Measurements from ENCODE around the gene CUX1. TPM values are rescaled to one million over a fixed set of nuclear protein-coding genes. Genes with fewer than 3 reads are reported as not detected.
"Not testable (repeated sequence)": the region's sequence is repeated elsewhere in the genome, so short reads cannot be mapped to it uniquely, and the experiment has no call there.

The CUX1 gene
- total RNA-seq, 1 experiment from 2014 or later = 92.4 TPM

DNA sequence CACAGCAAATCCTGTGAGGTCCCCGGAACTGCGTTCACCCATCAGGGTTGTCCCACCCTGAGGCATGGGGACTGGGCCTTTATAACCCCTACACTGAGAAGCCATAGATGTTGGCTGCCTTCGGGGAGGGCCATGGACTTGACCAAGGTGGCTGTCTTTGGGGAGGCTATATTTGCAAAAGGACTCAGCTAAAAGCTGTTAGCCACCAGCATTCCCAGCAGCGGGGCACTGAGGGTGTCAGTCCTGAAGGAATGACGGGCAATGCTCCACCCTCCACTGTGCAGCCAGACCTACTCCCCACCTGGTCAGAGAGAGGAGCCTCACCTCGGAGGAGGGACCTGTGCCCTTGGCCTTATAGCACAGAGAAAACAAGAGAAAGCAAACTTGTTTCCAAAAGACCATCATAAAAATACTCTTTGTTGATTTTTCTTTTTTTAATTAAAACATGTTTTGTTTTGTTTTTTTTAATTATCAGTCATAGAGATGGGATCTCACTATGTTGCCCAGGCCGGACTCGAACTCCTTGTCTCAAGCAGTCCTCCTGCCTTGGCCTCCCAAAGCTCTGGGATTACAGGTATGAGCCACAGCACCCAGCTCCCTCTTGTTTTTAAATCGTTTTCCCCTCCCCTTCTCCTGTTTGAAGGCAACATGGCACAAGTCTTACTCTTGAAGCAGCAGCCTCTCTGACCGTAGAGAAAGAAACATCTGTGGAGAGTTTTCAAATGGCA lies 26.7 kb upstream of the CUX1 start:
- Histone ChIP-seq H3K9me2 (replicated peaks; ENCODE audit: insufficient read depth, low read length) (no peaks in the 10 kb centered on the region), H2AFZ (ENCODE audit: low read length) (no peak overlapping the region), H3K27me3 (ENCODE audit: low read length) (no peaks in the 10 kb centered on the region), H3K36me3 (ENCODE audit: insufficient read depth, low read length) (no peaks in the 10 kb centered on the region), H3K4me1 (ENCODE audit: low read length) (no peaks in the 10 kb centered on the region), H3K9me3 (ENCODE audit: low read length) (peaks cover 4% of the 10 kb centered on the region), H3K27ac (ENCODE audit: low read length) (no peak overlapping the region), H3K4me2 (ENCODE audit: low read depth, low read length, poor library complexity, severe bottlenecking) (no peak overlapping the region), H3K4me3 (ENCODE audit: low read length) (no peak overlapping the region), H3K79me2 (ENCODE audit: low read length) (no peaks in the 10 kb centered on the region), H3K9ac (ENCODE audit: low read length) (no peak overlapping the region), H4K20me1 (ENCODE audit: insufficient read depth, low read depth, low read length) (no peaks in the 10 kb centered on the region)
- no peak for DNase-seq

DNA sequence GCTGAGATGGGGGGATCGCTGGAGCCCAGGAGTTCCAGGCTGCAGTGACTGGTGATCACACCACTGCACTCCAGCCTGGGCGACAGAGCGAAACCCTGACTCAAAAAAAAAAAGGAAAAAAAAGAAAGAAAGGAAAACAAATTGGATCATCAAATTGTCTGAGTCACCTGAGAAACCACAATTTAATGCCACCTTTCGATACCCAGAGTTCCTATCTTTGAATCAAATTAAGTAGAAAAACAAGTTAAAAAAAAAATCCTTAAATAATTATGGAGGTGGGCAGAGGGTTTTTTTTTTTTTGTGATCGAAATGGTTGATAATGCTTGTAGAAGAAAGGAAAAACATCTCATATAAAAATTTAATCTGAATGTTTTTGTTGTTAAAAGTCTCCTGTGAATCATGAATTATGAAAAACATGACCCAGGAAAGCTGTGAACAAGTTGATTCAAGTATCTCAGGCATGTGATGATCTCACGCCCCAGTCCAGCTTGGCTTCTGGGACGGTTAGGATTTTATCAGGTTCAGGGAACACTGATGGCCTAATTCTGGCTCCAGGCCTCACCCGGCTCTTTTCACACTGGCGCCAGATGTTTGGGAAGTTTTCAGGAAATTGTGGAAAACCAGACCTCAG lies 25.3 kb upstream of the CUX1 start:
- peaks cover 4% of the 10 kb centered on the region for H3K9me3 ChIP-seq (ENCODE audit: low read length)
- H3K4me2 ChIP-seq (ENCODE audit: low read depth, low read length, poor library complexity, severe bottlenecking) = no peak overlapping the region
- H3K27me3 ChIP-seq (ENCODE audit: low read length) = no peaks in the 10 kb centered on the region
- no peaks in the 10 kb centered on the region for H3K79me2 ChIP-seq (ENCODE audit: low read length)
- no peak overlapping the region for H3K27ac ChIP-seq (ENCODE audit: low read length)
- no peak overlapping the region for H3K4me3 ChIP-seq (ENCODE audit: low read length)
- H2AFZ ChIP-seq (ENCODE audit: low read length) = no peak overlapping the region
- no peak overlapping the region for H3K9ac ChIP-seq (ENCODE audit: low read length)
- no peak for DNase-seq
- no peaks in the 10 kb centered on the region for H3K36me3 ChIP-seq (ENCODE audit: insufficient read depth, low read length)
- H4K20me1 ChIP-seq (ENCODE audit: insufficient read depth, low read depth, low read length) = no peaks in the 10 kb centered on the region
- H3K9me2 ChIP-seq (replicated peaks; ENCODE audit: insufficient read depth, low read length) = no peaks in the 10 kb centered on the region
- no peaks in the 10 kb centered on the region for H3K4me1 ChIP-seq (ENCODE audit: low read length)

DNA sequence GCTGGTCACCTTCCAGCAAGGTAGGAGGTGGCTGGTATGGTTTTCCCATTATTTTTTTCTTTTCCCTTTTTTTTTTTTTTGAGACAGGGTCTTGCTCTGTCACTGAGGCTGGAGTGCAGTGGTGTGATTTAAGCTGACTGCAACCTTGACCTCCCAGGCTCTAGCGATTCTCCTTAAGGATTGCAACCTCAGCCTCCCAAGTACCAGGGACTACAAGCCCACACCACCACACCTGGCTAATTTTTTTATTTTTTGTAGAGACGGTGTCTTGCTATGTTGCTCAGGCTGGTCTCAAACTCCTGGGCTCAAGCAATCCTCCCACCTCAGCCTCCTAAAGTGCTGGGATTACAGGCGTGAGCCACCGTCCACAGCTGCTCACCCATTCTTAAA lies 24.7 kb upstream of the CUX1 start:
- not testable (repeated sequence) for H3K79me2 ChIP-seq (ENCODE audit: low read length); H4K20me1 ChIP-seq (ENCODE audit: insufficient read depth, low read depth, low read length); H3K4me3 ChIP-seq (ENCODE audit: low read length); H3K4me1 ChIP-seq (ENCODE audit: low read length); H3K9me3 ChIP-seq (ENCODE audit: low read length); H3K9me2 ChIP-seq (replicated peaks; ENCODE audit: insufficient read depth, low read length); H3K36me3 ChIP-seq (ENCODE audit: insufficient read depth, low read length); H3K27ac ChIP-seq (ENCODE audit: low read length); DNase-seq; H3K9ac ChIP-seq (ENCODE audit: low read length); H2AFZ ChIP-seq (ENCODE audit: low read length); H3K27me3 ChIP-seq (ENCODE audit: low read length); H3K4me2 ChIP-seq (ENCODE audit: low read depth, low read length, poor library complexity, severe bottlenecking)

DNA sequence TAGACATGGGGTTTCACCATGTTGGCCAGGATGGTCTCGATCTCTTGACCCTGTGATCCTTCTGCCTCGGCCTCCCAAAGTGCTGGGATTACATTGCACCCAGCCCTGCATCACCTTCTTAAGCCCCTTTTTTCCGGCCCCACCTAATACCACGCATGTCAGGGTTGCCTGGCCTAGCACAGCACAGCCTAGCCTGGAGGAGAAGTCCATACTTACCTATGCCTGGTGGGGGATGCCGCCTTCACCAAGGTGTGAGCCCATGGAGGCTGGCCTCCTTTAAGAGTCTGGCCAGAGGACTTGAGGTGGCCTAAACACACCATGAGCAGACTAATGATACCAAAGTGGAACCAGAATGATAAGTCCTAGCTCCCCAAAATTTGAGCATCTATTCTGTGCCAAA lies 22.0 kb upstream of the CUX1 start:
- Histone ChIP-seq H3K4me2 (ENCODE audit: low read depth, low read length, poor library complexity, severe bottlenecking) (no peak overlapping the region), H3K36me3 (ENCODE audit: insufficient read depth, low read length) (no peaks in the 10 kb centered on the region), H3K4me3 (ENCODE audit: low read length) (no peak overlapping the region), H2AFZ (ENCODE audit: low read length) (no peak overlapping the region), H3K79me2 (ENCODE audit: low read length) (no peaks in the 10 kb centered on the region), H3K9ac (ENCODE audit: low read length) (no peak overlapping the region), H3K27ac (ENCODE audit: low read length) (no peak overlapping the region), H4K20me1 (ENCODE audit: insufficient read depth, low read depth, low read length) (0 out of 2 replicates have a peak, but pooled peaks cover 3% of the 10 kb centered on the region), H3K9me2 (replicated peaks; ENCODE audit: insufficient read depth, low read length) (no peaks in the 10 kb centered on the region), H3K9me3 (ENCODE audit: low read length) (no peaks in the 10 kb centered on the region), H3K4me1 (ENCODE audit: low read length) (peaks cover 5% of the 10 kb centered on the region), H3K27me3 (ENCODE audit: low read length) (no peaks in the 10 kb centered on the region)
- no peak for DNase-seq

DNA sequence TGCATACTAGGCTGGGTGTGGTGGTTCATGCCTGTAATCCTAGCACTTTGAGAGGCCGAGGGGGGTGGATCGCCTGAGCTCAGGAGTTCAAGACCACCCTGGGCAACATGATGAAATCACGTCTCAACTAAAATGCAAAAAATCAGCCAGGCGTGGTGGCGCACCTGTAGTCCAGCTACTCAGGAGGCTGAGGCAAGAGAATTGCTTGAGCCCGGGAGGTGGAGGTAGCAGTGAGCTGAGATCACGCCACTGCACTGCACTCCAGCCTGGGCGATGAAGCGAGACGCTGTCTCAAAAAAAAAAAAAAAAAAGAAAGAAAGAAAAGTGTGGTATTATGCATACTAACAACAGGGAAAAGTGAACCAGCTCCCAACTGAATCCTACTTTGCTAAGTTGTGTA lies 19.3 kb upstream of the CUX1 start:
- H3K4me3 ChIP-seq (ENCODE audit: low read length); H3K9me3 ChIP-seq (ENCODE audit: low read length): not testable (repeated sequence)

DNA sequence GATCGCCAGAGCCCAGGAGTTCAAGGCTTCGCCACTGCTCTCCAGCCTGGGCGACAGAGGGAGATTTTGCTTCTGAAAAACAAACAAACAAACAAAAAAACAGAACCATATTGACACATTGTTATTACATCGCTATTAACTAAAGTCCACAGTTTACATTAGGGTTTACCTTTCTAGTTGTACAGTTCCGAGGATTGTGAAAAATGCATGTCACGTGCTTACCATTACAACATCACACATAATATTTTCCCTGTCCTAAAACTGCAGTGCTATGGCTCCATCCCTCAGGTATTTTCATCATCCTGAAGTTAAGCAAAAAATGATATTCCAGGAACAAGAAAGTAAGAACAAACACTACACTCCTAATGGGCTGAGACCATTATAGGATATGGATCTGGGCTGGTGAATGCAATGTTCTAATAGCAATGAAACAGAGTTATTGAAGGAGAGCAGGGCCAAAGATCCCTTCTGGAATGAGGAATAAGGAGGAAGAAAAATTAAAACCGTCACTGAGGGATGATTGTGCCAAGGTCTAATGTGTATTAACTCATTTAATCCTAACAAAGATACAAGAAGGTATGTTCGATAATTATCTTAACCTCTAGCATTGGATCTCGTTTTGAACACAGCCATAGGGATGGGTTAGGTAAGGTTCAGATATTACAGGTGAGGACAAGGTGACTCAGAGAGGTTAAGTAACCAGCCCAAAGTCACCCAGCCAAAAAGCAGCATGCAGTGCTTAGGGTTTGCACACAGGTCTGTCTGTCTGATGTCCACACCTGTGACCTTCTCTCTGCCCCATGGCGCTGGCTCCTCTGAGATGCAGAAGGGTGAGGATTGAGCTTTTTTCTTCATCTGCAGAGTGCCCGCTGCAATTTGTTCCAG lies 14.0 kb upstream of the CUX1 start:
- H4K20me1 ChIP-seq (ENCODE audit: insufficient read depth, low read depth, low read length) = 0 out of 2 replicates have a peak, but pooled peaks cover 3% of the 10 kb centered on the region
- no peak overlapping the region for H3K4me3 ChIP-seq (ENCODE audit: low read length)
- no peaks in the 10 kb centered on the region for H3K27me3 ChIP-seq (ENCODE audit: low read length)
- H3K9me3 ChIP-seq (ENCODE audit: low read length) = no peaks in the 10 kb centered on the region
- no peak overlapping the region for H3K27ac ChIP-seq (ENCODE audit: low read length)
- peaks cover 5% of the 10 kb centered on the region for H3K4me1 ChIP-seq (ENCODE audit: low read length)
- no peak overlapping the region for H2AFZ ChIP-seq (ENCODE audit: low read length)
- H3K9ac ChIP-seq (ENCODE audit: low read length) = no peak overlapping the region
- H3K79me2 ChIP-seq (ENCODE audit: low read length) = no peaks in the 10 kb centered on the region
- no peak for DNase-seq
- H3K36me3 ChIP-seq (ENCODE audit: insufficient read depth, low read length) = no peaks in the 10 kb centered on the region
- no peaks in the 10 kb centered on the region for H3K9me2 ChIP-seq (replicated peaks; ENCODE audit: insufficient read depth, low read length)
- H3K4me2 ChIP-seq (ENCODE audit: low read depth, low read length, poor library complexity, severe bottlenecking) = no peak overlapping the region

More for the DNA sequence above, 19.3 kb upstream of the CUX1 start:
- not testable (repeated sequence) for H3K4me2 ChIP-seq (ENCODE audit: low read depth, low read length, poor library complexity, severe bottlenecking); DNase-seq; H3K4me1 ChIP-seq (ENCODE audit: low read length); H3K27me3 ChIP-seq (ENCODE audit: low read length); H3K36me3 ChIP-seq (ENCODE audit: insufficient read depth, low read length); H2AFZ ChIP-seq (ENCODE audit: low read length); H3K9ac ChIP-seq (ENCODE audit: low read length); H4K20me1 ChIP-seq (ENCODE audit: insufficient read depth, low read depth, low read length); H3K79me2 ChIP-seq (ENCODE audit: low read length); H3K9me2 ChIP-seq (replicated peaks; ENCODE audit: insufficient read depth, low read length); H3K27ac ChIP-seq (ENCODE audit: low read length)

DNA sequence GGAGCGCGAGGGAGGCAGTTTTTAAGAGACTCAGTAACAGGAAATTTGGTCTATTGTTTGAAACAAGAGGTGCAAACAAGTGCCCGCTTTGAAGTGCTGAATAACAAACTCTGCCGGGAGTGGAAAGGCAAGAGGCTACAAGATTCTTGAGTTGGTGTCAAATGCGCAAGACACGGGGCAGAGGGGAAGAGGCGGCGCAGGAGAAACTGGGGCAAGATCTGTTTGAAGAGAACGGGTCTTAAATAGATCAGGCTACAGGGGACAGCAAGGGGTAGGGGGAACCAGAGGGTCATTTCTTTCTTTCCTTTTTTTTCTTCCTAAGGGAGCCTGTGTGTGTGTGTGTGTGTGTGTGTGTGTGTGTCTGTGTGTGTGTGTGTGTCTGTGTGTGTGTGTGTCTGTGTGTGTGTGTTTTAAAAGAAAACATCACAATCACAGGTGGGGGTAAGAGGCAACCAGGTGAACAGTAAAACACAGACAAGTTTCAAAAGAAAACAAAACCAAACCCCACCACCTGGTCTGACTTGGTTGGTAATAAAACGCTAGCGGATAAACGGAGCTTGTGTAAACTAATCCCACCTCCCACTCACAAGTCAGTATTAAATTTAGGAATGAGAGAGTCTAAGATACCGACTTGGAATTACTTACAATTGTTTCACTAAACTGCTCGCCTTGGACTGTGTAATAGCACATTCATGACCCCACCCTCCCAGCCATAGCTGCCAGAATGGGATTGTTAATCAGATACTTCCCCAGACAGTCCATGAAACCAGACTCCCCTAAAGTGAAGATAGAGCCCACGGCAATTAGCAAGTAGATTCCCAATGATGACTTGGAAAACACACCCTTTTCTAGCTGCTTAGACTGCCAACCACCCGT lies 13.1 kb upstream of the CUX1 start:
- Histone ChIP-seq H3K4me1 (ENCODE audit: low read length) (peaks cover 5% of the 10 kb centered on the region; the same call in 1 of the 2 replicates), H3K9me2 (replicated peaks; ENCODE audit: insufficient read depth, low read length) (no peaks in the 10 kb centered on the region), H3K27ac (ENCODE audit: low read length) (no peak overlapping the region), H3K9me3 (ENCODE audit: low read length) (no peaks in the 10 kb centered on the region), H3K4me3 (ENCODE audit: low read length) (no peak overlapping the region), H3K9ac (ENCODE audit: low read length) (no peak overlapping the region), H4K20me1 (ENCODE audit: insufficient read depth, low read depth, low read length) (0 out of 2 replicates have a peak, but pooled peaks cover 3% of the 10 kb centered on the region), H3K36me3 (ENCODE audit: insufficient read depth, low read length) (no peaks in the 10 kb centered on the region), H3K4me2 (ENCODE audit: low read depth, low read length, poor library complexity, severe bottlenecking) (no peak overlapping the region), H2AFZ (ENCODE audit: low read length) (no peak overlapping the region), H3K79me2 (ENCODE audit: low read length) (no peaks in the 10 kb centered on the region), H3K27me3 (ENCODE audit: low read length) (no peaks in the 10 kb centered on the region)
- no peak for DNase-seq

All from Karpas-422 (cell line).